IMR-90 (cell line): ENCODE data around the gene ANKS4B. TPM values are rescaled to one million over a fixed set of nuclear protein-coding genes. Genes with fewer than 3 reads are reported as not detected.

Experiments
- ATAC-seq: fragments of 200-7000 bp; cut with Tn5 transposase; 2 replicates; pipeline ENCODE4 v1.9.1; 2020; ENCODE audit warnings: low read depth, mild to moderate bottlenecking, moderate library complexity
- BruUV-seq: library from RNA; stranded (reverse); fragments of 400-500 nt; replicated peaks from 2 replicates; lab custom pipeline; 2021; lab: Mats Ljungman, UMichigan
- CTCF ChIA-PET: fragments of 300-600 bp; formaldehyde crosslinking; extraction: SDS; loops from one replicate; lab custom pipeline; 2021; ENCODE audit warnings: antibody characterized with exemption; lab: Yijun Ruan, JAX
- POLR2A ChIA-PET: fragments of 300-600 bp; sonication (Branson Sonifier 250); formaldehyde crosslinking; loops from one replicate; lab custom pipeline; 2022; ENCODE audit warnings: antibody characterized with exemption; ENCODE audit not compliant: unreplicated experiment; lab: Charles Lee
- DNase-seq: peaks from one replicate; pipeline ENCODE4 v3.0.0; 2013
- H2AFZ ChIP-seq: replicated peaks from 2 replicates; pipeline ENCODE3; 2013; ENCODE audit warnings: low read length, mild to moderate bottlenecking; ENCODE audit not compliant: poor library complexity
- H2AK5ac ChIP-seq: 2 replicates; pipeline ENCODE4 v1.6.1; 2013; ENCODE audit warnings: low read depth, low read length, inconsistent platforms
- H2AK9ac ChIP-seq: replicated peaks from 2 replicates; pipeline ENCODE3; 2013; ENCODE audit warnings: mild to moderate bottlenecking, low read depth, low read length, moderate library complexity; ENCODE audit not compliant: poor library complexity
- H2BK120ac ChIP-seq: 2 replicates; pipeline ENCODE4 v1.6.1; 2013; ENCODE audit warnings: low read depth, low read length, inconsistent platforms
- H2BK15ac ChIP-seq: 3 replicates; pipeline ENCODE4 v1.6.1; 2013; ENCODE audit warnings: low read depth, low read length, inconsistent platforms
- H2BK20ac ChIP-seq: 2 replicates; pipeline ENCODE4 v1.6.1; 2013; ENCODE audit warnings: low read depth, mild to moderate bottlenecking, inconsistent platforms, low read length, moderate library complexity
- H2BK5ac ChIP-seq: 2 replicates; pipeline ENCODE4 v1.6.1; 2013; ENCODE audit warnings: mild to moderate bottlenecking, low read depth, low read length, inconsistent platforms; ENCODE audit not compliant: poor library complexity, severe bottlenecking
- H3K14ac ChIP-seq: replicated peaks from 2 replicates; pipeline ENCODE4 v1.6.1; 2013; ENCODE audit warnings: low read depth, low read length, inconsistent platforms
- H3K18ac ChIP-seq: 2 replicates; pipeline ENCODE4 v1.6.1; 2013; ENCODE audit warnings: low read depth, low read length, control low read depth
- H3K23ac ChIP-seq: 2 replicates; pipeline ENCODE4 v1.6.1; 2013; ENCODE audit warnings: low read depth, low read length, inconsistent platforms
- H3K27ac ChIP-seq: 2 replicates; pipeline ENCODE4 v1.5.1; 2013; ENCODE audit warnings: mild to moderate bottlenecking, control low read depth, low read length; ENCODE audit not compliant: insufficient read depth
- H3K27me3 ChIP-seq: 2 replicates; pipeline ENCODE4 v1.6.1; 2013; ENCODE audit warnings: low read length; ENCODE audit not compliant: control insufficient read depth, insufficient read depth
- H3K36me3 ChIP-seq: 2 replicates; pipeline ENCODE4 v1.6.1; 2013; ENCODE audit warnings: low read length, mixed read lengths; ENCODE audit not compliant: control insufficient read depth, insufficient read depth
- H3K4ac ChIP-seq: 2 replicates; pipeline ENCODE4 v1.6.1; 2013; ENCODE audit warnings: low read depth, low read length, inconsistent platforms
- H3K4me1 ChIP-seq: 2 replicates; pipeline ENCODE4 v1.6.1; 2013; ENCODE audit warnings: low read length, mixed read lengths; ENCODE audit not compliant: control insufficient read depth, insufficient read depth
- H3K4me2 ChIP-seq: 2 replicates; pipeline ENCODE4 v1.6.1; 2013; ENCODE audit warnings: low read depth, mild to moderate bottlenecking, control low read depth, low read length, moderate library complexity
- H3K4me3 ChIP-seq: 2 replicates; pipeline ENCODE4 v1.5.1; 2013; ENCODE audit warnings: low read depth, mild to moderate bottlenecking, control low read depth, low read length, moderate library complexity; ENCODE audit not compliant: insufficient read depth
- H3K56ac ChIP-seq: 2 replicates; pipeline ENCODE4 v1.6.1; 2013; ENCODE audit warnings: low read length, inconsistent platforms; ENCODE audit not compliant: insufficient read depth; ENCODE audit errors: extremely low read depth
- H3K79me1 ChIP-seq, 2 experiments: 2 replicates each; pipeline ENCODE4 v1.6.1; 2013; ENCODE audit warnings: low read length in 2 of 2, inconsistent platforms in 1 of 2, low read depth in 1 of 2
- H3K9ac ChIP-seq: 2 replicates; pipeline ENCODE4 v1.6.1; 2013; ENCODE audit warnings: low read depth, low read length, control low read depth
- H3K9me1 ChIP-seq: 2 replicates; pipeline ENCODE4 v1.6.1; 2013; ENCODE audit warnings: low read length, inconsistent platforms; ENCODE audit not compliant: insufficient read depth
- H3K9me3 ChIP-seq: 2 replicates; pipeline ENCODE4 v1.6.1; 2013; ENCODE audit warnings: low read length; ENCODE audit not compliant: control insufficient read depth, insufficient read depth
- H4K20me1 ChIP-seq: 2 replicates; pipeline ENCODE4 v1.6.1; 2013; ENCODE audit warnings: low read length, inconsistent platforms; ENCODE audit not compliant: insufficient read depth
- H4K5ac ChIP-seq: 2 replicates; pipeline ENCODE4 v1.6.1; 2013; ENCODE audit warnings: mild to moderate bottlenecking, low read depth, low read length, control low read depth
- H4K8ac ChIP-seq, 2 experiments: 2 replicates each; pipeline ENCODE4 v1.6.1; 2013; ENCODE audit warnings: low read depth in 2 of 2, low read length in 2 of 2, control low read depth in 1 of 2, inconsistent platforms in 1 of 2
- H4K91ac ChIP-seq: 2 replicates; pipeline ENCODE4 v1.6.1; 2013; ENCODE audit warnings: low read depth, low read length, inconsistent platforms; ENCODE audit not compliant: insufficient read depth
- CHD1 ChIP-seq: IDR thresholded peaks from 2 replicates; pipeline ENCODE4 v1.6.1; 2012; ENCODE audit warnings: low read depth, low read length, improper control_type of control experiment
- FOS ChIP-seq: fragments of 150-350 bp; IDR thresholded peaks from 2 replicates; pipeline ENCODE4 v1.6.1; 2016; ENCODE audit warnings: low read depth, low read length
- MAFK ChIP-seq: IDR thresholded peaks from 2 replicates; pipeline ENCODE4 v1.6.1; 2012; ENCODE audit warnings: low read depth, low read length, improper control_type of control experiment
- MAZ ChIP-seq: IDR thresholded peaks from 2 replicates; pipeline ENCODE4 v1.6.1; 2012; ENCODE audit warnings: low read depth, mild to moderate bottlenecking, low read length, improper control_type of control experiment, moderate library complexity, borderline replicate concordance
- NFE2L2 ChIP-seq: fragments of 150-350 bp; IDR thresholded peaks from 2 replicates; pipeline ENCODE4 v1.6.1; 2016; ENCODE audit warnings: low read depth, mild to moderate bottlenecking, low read length
- POLR2A ChIP-seq: IDR thresholded peaks from 2 replicates; pipeline ENCODE4 v1.6.1; 2012; ENCODE audit warnings: mild to moderate bottlenecking, low read depth, low read length
- RAD21 ChIP-seq: IDR thresholded peaks from 2 replicates; pipeline ENCODE4 v1.6.1; 2012; ENCODE audit warnings: low read length, improper control_type of control experiment
- RCOR1 ChIP-seq: IDR thresholded peaks from 2 replicates; pipeline ENCODE4 v1.6.1; 2012; ENCODE audit warnings: mild to moderate bottlenecking, low read length, improper control_type of control experiment; ENCODE audit not compliant: insufficient replicate concordance
- RFX5 ChIP-seq: IDR thresholded peaks from 2 replicates; pipeline ENCODE4 v1.8.0; 2012; ENCODE audit warnings: low read depth, mild to moderate bottlenecking, low read length, moderate library complexity
- SMC3 ChIP-seq: fragments of 150-350 bp; IDR thresholded peaks from 2 replicates; pipeline ENCODE4 v1.6.1; 2016; ENCODE audit warnings: low read depth, mild to moderate bottlenecking, antibody characterized with exemption, low read length, moderate library complexity
- WGBS, 2 experiments: methylation state at CpG; one replicate each; pipeline versions ENCODE4 v1.1.5 to v1.1.7; 2013; ENCODE audit warnings: missing lambda C conversion rate in 2 of 2; ENCODE audit not compliant: insufficient read length in 1 of 2; ENCODE audit errors: extremely low coverage in 2 of 2; 5-methylcytosine and 5-hydroxymethylcytosine counted together
- dilution Hi-C: fragments of 300-500 bp; cut with HindIII; formaldehyde crosslinking; loops from one replicate; pipeline ENCODE4 v1.14.3; 2018; ENCODE audit warnings: low sequenced_read_pairs; ENCODE audit not compliant: unreplicated experiment
- in situ Hi-C: fragments of 300-500 bp; cut with MboI; formaldehyde crosslinking; loops from 3 replicates; pipeline ENCODE4 v1.14.3; 2019; ENCODE audit warnings: low sequenced_read_pairs, inconsistent platforms, mixed read lengths
- intact Hi-C: fragments of 100-400 bp; cut with micrococcal nuclease; formaldehyde crosslinking; loops from 2 replicates; pipeline ENCODE4 v1.10.0; 2022
- polyA plus RNA-seq, 3 experiments: library from polyadenylated mRNA; depleted of rRNA; stranded (reverse); fragments of >200 nt; gene quantifications; 2 replicates each; pipeline ENCODE4 v1.2.3, GENCODE V29; 2012; ENCODE audit warnings: low replicate concordance in 1 of 3
- total RNA-seq: library from RNA; depleted of rRNA; stranded (reverse); fragments of >200 nt; gene quantifications from 2 replicates; pipeline ENCODE4 v1.2.3, GENCODE V29; 2012
- TF ChIP-seq, protein P1 (sequence below): fragments of 150-350 bp; IDR thresholded peaks from 2 replicates; pipeline ENCODE4 v1.6.1; 2017; ENCODE audit warnings: mild to moderate bottlenecking, antibody characterized with exemption, low read length, low read depth
- TF ChIP-seq, protein P2 (sequence below): conservative IDR thresholded peaks from 2 replicates; pipeline ENCODE4 v1.5.1; 2012; ENCODE audit warnings: mild to moderate bottlenecking, low read depth, low read length, improper control_type of control experiment
- TF ChIP-seq, protein P3 (sequence below): fragments of 150-350 bp; IDR thresholded peaks from 2 replicates; pipeline ENCODE4 v1.6.1; 2016; ENCODE audit warnings: low read depth, mild to moderate bottlenecking, low read length, moderate library complexity, borderline replicate concordance

The ANKS4B gene
- total and polyA plus RNA-seq, 2 of the 4 experiments (the other 2 are of a cell fraction) = not detected

DNA sequence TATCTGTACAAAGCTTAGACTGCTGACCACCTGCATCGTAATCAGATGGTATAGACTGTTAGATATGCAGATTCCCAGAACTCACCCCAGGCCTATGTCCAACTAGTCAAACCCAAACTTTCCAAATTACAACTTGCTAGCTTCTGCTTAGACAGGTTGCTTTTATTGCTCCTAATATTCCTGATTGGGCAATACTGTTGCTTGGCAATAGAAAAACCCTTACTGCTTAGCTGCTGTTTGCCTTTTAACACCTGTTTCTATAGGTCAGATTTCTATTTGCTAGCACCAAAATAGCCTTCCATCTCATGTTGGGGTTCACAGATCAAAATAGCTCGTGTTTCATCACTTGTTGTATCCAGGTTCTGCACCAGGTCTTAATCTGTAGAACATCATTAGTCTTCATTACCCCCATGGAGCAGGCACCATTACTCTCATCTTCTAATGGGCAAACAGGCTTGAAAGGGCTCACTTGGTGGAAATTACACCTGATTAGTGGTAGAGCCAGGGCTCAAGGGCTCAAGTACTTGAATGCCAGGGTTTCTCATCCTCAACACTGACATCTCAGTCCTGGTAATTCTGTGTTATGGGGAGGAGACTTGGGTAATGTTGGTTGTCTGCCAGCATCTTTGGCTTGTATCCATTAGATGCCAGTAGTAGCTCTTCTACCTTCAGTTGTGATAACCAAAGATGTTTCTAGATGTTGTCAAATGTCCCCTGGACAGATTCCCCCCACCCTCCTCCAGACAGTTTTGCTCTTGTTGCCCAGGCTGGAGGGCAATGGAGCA is 24.9 kb upstream of the ANKS4B start:
- ATAC-seq (no peak), DNase-seq (no peak)
- H2AFZ ChIP-seq = no peak overlapping the region
- H2BK20ac ChIP-seq = no peak overlapping the region
- no peak overlapping the region for H3K18ac ChIP-seq
- H4K20me1 ChIP-seq = no peaks in the 10 kb centered on the region
- H3K27me3 ChIP-seq = peaks cover 24% of the 10 kb centered on the region
- ChIA-PET POLR2A (no interaction called here), CTCF (no interaction called here)
- H3K36me3 ChIP-seq = no peaks in the 10 kb centered on the region
- H3K4me1 ChIP-seq = no peaks in the 10 kb centered on the region
- no peak overlapping the region for H3K56ac ChIP-seq
- no peak overlapping the region for H3K14ac ChIP-seq
- no peak overlapping the region for H4K5ac ChIP-seq
- in situ Hi-C loops (no loop called here), intact Hi-C loops (no loop called here), dilution Hi-C loops (no loop called here)
- no peak overlapping the region for H3K23ac ChIP-seq
- H4K8ac ChIP-seq = no peak overlapping the region
- H2BK120ac ChIP-seq = no peak overlapping the region
- no peak overlapping the region for H3K9ac ChIP-seq
- TF ChIP-seq, protein P1, sequence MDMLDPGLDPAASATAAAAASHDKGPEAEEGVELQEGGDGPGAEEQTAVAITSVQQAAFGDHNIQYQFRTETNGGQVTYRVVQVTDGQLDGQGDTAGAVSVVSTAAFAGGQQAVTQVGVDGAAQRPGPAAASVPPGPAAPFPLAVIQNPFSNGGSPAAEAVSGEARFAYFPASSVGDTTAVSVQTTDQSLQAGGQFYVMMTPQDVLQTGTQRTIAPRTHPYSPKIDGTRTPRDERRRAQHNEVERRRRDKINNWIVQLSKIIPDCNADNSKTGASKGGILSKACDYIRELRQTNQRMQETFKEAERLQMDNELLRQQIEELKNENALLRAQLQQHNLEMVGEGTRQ = no peak
- TF ChIP-seq POLR2A (no peak), RCOR1 (no peak), NFE2L2 (no peak), FOS (no peak), MAFK (no peak), RFX5 (no peak), SMC3 (no peak), RAD21 (no peak), CHD1 (no peak), MAZ (no peak)
- TF ChIP-seq, protein P2, sequence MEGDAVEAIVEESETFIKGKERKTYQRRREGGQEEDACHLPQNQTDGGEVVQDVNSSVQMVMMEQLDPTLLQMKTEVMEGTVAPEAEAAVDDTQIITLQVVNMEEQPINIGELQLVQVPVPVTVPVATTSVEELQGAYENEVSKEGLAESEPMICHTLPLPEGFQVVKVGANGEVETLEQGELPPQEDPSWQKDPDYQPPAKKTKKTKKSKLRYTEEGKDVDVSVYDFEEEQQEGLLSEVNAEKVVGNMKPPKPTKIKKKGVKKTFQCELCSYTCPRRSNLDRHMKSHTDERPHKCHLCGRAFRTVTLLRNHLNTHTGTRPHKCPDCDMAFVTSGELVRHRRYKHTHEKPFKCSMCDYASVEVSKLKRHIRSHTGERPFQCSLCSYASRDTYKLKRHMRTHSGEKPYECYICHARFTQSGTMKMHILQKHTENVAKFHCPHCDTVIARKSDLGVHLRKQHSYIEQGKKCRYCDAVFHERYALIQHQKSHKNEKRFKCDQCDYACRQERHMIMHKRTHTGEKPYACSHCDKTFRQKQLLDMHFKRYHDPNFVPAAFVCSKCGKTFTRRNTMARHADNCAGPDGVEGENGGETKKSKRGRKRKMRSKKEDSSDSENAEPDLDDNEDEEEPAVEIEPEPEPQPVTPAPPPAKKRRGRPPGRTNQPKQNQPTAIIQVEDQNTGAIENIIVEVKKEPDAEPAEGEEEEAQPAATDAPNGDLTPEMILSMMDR = no peak
- TF ChIP-seq, protein P3, sequence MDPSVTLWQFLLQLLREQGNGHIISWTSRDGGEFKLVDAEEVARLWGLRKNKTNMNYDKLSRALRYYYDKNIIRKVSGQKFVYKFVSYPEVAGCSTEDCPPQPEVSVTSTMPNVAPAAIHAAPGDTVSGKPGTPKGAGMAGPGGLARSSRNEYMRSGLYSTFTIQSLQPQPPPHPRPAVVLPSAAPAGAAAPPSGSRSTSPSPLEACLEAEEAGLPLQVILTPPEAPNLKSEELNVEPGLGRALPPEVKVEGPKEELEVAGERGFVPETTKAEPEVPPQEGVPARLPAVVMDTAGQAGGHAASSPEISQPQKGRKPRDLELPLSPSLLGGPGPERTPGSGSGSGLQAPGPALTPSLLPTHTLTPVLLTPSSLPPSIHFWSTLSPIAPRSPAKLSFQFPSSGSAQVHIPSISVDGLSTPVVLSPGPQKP = no peak
- no peaks in the 10 kb centered on the region for H3K9me1 ChIP-seq
- no peak overlapping the region for H3K4me3 ChIP-seq
- BruUV-seq = no TSS peak
- H4K91ac ChIP-seq = no peak overlapping the region
- no peak overlapping the region for H3K4ac ChIP-seq
- no peak overlapping the region for H2BK15ac ChIP-seq
- H2AK5ac ChIP-seq = no peak overlapping the region
- no peak overlapping the region for H2BK5ac ChIP-seq
- H2AK9ac ChIP-seq = no peak overlapping the region
- no peak overlapping the region for H3K27ac ChIP-seq
- no peaks in the 10 kb centered on the region for H3K79me1 ChIP-seq
- WGBS, 2 experiments = 0% methylated on average over 1 of the region's 2 CpGs; no CpG with 5 or more reads in 1 of the 2 experiments
- H3K4me2 ChIP-seq = no peak overlapping the region
- H3K9me3 ChIP-seq = no peaks in the 10 kb centered on the region
